GM21529 (cell line): Measurements from ENCODE around the gene MEIOB.
"Not testable (repeated sequence)": the region's sequence is repeated elsewhere in the genome, so short reads cannot be mapped to it uniquely, and the experiment has no call there.

ENCODE experiments used
- ATAC-seq: cut with Tn5 transposase; IDR thresholded peaks from one replicate; pipeline ENCODE4 v1.9.1; 2021; ENCODE audit not compliant: unreplicated experiment

MEIOB gene

DNA sequence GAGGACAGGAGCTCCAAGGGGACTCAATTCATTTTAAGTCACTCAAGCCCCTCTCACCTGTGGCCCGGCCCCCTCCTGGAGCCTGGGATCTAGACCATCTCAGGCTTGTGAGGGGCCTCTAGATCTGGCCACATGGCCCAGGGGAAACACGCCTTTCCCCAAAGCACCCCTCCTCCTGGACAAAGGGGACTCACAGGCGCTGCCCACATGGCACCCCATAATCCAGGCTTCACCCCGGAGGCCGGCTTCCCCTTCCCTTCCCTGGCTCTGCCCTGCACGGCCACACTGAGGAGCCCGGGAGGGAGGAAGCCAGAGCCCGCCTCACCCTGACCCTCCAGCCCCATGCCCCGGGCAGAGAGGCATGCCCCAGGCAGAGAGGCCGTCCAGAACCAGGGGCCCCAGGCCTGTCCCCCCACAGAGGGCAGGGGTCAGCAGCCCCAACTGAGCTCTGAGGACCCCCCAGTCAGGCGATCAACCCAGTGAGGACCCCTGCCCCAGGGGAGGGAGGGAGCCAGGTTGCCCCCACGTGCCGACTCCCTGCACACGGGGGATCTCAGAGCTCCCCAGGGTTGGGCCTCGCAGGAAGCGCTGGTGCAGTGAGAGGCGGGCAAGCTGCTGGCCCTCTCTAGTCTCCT is 35.4 kb upstream of the MEIOB start:
- ATAC-seq: no peak

DNA sequence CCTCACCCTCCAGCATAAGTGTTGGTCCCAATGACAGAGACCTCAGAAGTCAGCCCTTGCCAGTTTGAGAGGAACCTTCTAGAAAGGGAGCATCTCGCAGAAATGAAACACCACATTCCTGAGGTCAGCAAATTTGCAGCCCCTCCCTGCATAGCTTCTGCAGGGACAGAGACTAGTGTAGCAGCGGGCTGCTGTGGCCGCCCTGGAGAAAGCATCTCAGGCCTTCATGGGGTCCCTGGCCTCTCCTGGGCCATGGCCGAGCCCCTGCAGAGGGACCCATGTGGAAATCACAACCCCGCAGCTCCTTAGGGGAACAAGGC is 34.8 kb upstream of the MEIOB start:
- no peak for ATAC-seq

DNA sequence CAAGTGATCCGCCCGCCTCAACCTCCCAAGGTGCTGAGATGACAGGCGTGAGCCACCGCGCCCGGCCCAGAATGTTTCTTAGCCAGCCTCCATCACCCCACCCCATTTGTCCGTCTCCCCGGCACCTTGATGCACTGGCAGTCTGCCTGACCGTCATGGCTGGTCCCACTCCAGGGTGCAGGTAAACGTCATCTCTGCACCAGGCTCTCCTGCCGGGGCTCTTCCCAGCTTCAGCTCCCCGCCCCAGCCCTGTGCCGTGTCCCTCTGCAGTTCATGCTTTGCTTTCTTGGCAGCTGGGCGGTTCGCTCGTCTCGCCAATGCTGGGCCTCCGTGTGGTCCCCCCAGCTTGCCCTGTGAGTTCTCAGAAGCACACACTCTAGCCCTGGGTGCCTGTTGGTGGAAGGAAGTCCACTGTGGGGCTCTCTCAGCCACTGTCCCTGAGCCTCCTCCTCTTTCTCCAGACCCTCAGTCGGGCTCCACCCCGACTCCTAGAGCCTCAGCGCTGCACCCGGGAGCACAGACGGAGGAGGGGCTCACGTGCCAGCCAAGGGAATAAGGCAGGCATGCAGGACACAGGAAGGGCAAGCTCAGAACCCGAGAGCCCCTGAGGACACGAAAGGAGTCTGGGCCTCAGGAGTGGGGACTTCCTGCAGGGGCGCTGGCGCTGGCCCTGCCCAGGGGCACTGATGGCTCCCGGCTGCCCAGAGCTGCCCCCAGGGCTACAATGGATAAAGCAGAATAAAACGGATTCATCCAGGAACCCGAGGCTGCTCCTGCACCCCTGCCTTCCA is 34.3 kb upstream of the MEIOB start:
- ATAC-seq: no peak

DNA sequence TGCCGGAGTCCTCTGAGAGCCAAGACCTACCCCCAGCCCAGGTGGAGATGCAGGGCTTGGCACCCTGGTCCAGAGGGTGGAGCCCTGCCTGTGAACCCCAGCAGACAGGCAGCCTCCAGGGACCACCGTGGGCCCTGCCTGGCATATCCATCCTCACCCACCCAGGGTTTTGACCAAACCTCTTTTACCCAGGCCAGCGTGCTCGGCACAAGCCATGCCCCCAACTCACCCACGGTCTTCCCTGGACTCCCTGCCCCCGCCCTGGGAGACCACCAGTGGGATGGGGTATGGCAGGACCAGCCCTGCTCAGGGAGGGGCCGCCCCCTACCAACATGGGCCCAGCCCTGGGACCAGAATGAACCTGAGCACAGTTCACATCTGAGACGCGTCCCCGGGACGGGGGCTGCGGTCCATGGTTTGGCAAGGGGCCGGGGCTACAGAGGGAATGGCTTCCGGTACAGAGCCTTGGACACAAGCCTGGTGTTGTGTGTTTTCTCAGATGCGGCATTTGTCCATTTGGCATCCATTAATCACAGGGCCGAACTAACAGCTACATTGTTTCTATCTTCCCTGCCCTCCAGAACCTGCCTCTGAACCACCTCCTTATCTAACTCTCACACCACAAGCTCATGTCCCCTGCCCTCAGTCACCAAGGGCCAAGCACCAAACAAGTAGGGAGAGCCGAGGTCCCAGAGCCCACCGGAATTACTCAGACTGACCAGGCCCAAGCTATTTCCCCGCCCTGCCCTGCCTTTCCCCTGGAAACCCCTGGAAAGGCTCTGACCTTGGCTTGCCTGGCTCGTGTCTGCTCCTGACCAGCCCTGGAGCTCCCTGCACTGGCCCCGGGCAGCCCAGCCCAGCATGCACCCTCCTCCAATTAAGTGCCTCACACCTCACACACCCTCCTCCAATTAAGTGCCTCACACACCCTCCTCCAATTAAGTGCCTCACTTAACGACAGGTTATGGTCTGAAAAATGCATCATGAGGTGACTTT is 32.2 kb upstream of the MEIOB start:
- ATAC-seq: no peak

DNA sequence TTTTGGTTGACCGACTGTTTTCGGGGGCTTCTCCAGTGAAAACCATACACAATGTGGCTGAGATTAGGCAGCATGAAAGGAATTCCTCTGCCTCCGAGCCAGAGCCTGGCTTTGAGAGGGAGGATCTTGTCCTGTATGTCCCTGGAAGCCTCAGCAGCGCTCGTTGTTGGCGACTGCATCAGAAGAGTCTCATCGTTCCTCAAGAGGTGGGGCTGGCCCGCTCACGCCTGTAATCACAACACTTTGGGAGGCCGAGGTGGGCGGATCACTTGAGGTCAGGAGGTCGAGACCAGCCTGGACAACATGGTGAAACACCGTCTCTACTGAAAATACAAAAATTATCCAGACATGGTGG is 31.2 kb upstream of the MEIOB start:
- no peak for ATAC-seq

DNA sequence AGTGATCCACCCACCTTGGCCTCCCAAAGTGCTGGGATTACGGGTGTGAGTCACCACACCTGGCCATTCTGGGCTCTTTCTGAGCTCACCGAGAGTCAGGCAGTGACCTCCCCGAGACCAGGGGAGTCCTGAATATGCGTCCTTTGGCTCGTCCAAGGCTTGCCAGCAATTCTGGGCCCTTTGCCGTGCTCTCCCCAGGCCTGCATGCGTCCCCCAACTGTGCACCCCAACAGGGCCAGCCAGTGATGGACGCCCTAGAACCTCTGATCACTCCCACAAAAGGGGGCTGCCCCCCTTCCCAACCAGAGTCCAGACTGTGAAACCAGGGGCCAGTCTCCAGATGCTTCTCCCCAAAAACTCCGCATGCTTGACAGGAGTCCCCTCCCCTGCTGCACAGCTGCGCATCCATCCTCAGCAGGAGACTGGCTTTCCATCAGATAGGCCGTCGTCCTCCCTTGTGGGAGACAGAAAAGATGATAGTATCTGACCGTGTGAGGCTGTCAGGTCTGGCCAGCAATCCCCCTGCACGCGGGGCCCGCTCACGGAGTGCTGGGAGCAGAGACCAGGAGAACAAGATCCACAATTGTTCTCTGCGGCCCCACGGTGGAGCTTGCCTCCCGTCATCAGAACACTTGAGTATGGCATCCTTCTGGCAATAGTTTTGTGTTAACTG is 30.7 kb upstream of the MEIOB start:
- ATAC-seq: no peak

DNA sequence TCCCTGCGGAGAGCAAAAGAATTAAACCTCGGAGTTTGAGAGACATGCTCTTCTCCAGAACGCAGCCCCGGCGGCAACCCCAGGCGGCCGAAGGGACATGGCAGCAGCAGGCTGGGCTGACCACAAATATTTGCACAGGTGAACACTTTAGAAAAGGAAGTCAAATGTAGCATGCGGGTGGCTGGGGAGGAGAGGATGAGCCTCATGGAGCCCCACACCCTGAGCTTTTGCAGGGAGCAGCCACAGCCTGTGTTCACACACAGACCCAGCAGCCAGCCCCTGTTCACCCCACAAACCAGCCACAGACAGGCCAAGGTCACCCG is 28.4 kb upstream of the MEIOB start:
- ATAC-seq: no peak

DNA sequence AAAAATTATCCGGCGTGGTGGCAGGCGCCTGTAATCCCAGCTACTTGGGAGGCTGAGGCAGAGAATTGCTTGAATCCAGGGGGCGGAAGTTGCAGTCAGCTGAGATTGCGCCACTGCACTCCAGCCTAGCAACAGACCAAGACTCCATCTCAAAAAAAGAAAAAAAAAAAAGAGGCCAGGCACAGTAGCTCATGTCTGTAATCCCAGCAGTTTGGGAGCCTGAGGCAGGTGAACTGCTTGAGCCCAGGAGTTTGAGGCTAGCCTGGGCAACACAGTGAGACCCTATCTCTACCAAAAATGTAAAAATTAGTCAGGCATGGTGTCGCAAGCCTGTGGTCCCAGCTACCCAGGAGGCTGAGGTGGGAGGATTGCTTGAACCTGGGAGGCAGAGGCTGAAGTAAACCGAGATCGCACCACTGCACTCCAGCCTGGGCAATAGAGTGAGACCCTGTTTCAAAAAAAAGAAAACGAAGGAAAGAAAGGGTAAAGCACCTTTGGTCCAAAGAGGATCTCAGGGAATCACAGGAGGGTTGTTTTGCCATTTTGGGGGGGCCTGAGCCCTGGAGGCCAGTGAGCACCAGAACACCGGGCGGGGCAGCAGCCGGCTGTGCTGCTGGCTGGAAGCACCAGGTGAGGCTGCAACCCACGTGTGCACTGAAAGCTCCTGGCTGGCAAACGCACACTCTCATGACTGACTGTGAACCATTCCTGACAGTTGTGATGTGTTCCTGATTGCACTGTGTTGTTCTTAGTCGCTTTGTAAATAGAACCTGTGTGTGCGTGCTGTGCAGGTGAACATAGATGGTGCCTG is 27.9 kb upstream of the MEIOB start:
- no peak for ATAC-seq

DNA sequence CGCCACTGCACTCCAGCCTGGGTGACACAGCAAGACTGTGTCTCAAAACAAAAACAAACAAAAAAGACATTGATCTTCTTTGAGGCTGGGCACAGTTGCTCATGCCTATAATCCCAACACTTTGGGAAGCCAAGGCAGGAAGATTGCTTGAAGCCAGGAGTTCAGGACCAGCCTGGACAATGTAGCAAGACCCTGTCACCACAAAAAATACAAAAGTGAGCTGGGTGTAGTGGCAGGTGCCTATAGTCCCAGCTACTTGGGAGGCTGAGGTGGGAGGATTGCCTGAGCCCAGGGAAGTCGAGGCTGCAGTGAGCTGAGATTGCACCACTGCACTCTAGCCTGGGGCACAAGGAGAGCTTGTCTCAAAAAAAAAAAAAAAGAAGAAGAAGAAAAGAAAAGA is 25.7 kb upstream of the MEIOB start:
- not testable (repeated sequence) for ATAC-seq

DNA sequence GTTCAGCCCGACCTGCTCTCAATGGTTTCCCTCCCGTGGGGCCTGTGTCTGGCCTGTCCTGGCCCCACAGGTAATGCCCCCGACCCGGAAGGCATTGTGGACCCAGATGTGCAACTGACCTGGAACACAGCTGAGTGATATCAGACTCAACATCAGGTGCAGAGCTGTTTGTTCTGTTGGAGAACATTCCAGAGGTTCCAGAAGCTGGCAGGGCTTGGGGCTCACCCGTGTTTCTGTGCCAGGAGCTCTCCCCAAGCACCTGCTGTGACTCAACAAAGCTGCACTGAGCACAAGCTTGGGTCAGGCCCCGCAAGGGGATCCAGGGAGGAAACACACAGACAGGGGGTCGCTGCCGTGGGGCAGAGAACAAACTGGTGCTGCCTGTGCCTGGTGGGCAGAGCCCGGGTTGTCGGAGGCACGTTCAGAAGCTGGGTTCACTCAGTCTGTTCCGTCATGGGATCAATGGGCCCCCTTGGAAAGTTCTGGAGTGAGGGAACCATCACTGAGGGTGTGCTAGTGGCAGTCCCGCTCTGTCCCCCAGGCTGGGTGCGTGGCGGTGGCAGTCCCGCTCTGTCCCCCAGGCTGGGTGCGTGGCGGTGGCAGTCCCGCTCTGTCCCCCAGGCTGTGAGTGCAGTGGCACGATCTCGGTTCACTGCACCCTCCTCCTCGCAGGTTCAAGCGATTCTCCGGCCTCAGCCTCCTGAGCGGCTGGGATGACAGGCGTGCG is 24.1 kb upstream of the MEIOB start:
- no peak for ATAC-seq

DNA sequence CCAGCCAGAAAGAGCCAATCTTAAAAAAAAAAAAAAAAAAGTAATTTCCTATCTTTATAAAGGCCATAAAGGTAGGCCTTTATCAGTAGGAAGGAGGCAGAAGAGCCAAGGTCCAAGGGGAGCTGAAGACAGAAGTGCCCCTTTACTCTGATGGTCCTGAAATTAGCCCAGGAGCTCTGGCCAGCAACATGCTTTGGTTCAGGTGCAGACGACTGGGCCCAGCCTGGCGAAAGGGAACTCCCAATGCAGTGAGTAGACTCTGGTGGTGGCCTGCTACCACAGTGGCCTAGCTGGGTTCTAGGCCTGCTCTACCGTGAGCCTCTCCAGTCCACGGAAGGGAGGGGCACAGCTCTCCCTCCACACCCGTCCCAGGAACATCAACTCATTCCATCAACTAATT is 23.1 kb upstream of the MEIOB start:
- no peak for ATAC-seq

DNA sequence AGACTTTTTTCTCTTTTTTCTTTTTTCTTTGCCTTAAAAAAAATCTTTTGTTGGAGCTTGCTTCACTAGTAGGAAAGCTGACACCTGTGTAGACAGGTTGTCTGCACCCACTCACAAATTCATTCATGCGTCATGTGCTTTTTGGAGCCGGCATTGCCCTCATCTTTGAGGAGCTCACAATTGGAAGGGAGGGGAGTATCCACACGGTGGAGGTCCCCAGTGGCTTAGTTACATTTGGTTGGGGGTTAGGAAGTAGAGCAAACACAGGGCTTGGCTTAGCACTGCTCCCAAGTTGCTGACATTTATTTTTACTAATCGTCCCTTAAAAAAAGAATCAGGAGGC is 18.7 kb upstream of the MEIOB start:
- ATAC-seq: no peak

DNA sequence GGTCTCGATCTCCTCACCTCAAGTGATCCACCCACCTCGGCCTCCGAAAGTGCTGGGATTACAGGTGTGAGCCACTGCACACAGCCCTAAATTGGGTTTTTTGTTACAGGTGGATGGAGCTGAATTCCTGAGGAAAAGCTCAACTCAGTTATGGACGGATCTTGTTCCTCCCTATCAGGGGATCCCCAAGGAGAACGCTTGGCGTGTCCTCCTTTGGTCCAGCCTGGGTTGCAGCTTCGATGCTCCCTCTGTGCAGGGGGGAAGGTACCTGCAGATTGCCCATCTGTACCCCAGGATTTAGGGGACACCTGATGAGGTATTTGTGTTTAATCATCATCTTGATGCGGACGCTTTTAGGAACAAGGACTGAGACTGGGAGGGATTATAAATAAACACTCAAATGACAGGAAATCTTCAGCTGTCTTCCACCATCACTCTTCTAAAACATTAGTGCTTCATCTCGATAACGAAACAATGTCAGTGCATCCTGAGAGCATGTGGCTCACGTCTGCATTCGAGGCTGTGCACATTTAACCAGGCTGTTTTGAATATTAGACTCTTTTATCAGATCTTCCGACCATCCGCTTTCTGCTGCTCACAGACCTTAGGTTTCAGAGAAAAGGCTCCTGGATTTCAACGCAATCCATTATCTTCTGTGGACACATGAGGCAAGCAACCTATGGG is 18.2 kb upstream of the MEIOB start:
- no peak for ATAC-seq

DNA sequence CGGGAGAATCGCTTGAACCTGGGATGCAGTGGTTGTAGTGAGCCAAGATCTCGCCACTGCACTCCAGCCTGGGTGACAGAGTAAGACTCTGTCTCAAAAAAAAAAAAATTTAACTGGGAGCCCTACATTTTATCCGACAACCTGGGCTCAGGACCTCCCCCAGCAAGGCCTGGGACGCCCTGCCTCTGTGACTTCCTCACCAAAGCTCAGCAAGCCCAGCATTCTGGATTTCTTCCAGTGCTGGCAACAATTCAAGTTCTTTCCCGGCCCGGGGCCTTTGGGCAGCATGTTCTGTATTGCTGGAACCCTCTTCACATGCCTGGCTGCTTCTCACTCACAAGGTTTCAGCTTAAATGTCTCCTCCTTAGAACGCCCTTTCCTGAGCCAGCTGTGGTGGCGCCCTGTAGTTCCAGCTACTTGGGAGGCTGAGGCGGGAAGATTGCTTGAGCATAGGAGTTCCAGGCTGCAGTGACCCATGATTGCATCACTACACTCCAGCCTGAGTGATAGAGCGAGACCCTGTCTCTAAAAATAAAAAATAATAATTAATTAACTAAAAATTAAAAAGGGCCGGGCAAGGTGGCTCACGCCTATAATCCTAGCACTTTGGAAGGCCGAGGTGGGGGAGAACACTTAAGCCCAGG is 15.9 kb upstream of the MEIOB start:
- no peak for ATAC-seq

DNA sequence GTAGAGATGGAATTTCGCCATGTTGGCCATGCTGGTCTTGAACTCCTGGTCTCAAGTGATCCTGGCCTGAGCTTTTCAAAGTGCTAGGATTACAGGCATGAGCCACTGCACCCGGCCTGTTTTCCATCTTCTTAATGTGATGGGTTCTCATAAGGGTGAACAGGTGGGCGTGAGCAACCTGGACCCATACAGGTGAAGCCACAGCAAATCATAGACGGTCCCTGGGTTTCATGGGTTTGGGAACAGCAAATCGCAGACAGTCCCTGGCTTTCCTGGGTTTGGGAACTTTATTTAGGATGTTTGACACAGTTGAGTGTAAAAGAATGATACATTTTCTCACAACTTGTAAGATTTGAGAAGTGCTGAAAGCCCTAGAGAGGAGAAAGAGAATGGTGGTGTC is 12.9 kb upstream of the MEIOB start:
- no peak for ATAC-seq

DNA sequence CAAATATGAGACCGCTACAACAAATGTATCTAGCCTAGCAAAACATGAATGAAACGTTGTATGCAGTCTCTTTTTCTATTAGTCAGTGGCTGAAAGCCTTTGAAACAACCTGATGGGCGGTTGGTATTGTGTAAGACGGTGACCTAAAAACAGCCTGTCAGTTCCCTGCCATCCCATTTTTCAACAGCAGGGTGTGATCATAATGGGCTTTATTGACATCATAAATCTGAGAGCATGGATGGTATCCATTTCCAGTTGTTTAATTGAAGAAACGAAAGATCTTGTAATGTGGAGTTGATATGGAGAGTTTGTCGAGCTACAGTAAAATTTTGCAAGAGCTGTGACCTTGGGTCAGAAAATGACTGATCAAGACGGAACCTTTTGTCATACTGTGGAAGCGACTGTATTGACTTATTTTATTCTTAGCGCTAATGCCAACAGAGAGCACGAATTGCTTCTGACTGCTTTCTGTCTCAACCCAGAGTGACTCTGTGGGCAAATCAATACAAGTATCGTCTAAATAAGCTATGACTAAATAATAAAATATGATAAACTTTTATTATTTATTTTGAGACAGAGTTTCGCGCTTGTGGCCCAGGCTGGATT is 12.3 kb upstream of the MEIOB start:
- no peak for ATAC-seq

DNA sequence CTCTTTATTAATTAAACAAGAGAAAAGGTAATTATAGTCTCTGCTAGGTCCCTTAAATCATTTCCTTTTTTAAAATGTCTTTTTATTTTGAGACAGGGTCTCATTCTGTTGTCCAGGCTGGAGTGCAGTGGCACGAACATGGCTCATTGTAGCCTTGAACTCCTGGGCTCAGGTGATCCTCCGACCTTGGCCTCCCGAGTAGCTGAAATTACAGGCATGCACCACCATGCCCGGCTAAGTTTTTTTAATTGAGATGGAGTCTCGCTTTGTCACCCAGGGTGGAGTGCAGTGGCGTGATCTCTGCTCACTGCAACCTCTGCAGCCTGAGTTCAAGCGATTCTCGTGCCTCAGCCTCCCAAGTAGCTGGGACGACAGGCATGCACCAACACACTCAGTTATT is 9.2 kb upstream of the MEIOB start:
- ATAC-seq: not testable (repeated sequence)

DNA sequence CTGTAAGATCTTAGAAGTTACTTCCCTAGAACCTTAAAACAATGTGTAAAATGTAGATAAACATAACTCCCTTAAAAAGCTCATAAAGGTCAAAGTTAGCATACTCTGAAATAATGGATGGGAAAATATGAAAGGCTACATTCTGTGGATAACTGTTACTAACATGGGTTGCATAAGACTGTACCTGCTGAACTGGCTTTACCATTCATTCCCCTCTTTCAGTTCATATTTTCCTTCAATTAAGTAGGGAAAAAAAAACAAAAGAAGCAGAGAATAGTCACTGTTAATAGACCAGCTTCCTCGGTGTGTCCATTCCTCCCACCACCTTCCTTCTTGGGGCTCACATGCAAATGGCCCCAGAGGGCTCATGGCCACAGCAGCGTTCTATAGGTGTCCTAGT is 7.5 kb upstream of the MEIOB start:
- no peak for ATAC-seq

DNA sequence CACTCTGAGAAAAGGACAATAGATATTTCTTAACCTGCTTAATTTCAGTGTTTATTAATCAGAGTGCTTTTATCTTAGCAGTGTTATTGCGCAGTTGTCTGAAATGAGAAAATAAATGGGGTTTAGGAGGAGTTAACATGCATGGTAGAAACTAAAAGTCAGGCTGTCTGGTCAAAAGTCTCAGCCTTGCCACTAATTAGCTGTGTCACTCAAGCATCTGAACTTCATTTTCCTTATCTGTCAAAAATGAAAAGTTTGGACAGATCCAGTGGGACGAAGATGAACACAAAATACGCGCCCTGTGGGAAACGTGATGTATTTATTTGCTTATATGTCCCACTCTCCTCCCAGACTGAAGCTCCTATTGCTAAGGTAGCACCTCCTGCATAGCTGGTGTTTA is 6.3 kb upstream of the MEIOB start:
- no peak for ATAC-seq
